K562 (cell line): ENCODE measurements around the gene RTF2. TPM values are rescaled to one million over a fixed set of nuclear protein-coding genes. Genes with fewer than 3 reads are reported as not detected.

ENCODE experiments used
- ATAC-seq: fragments of 200-7000 bp; cut with Tn5 transposase; 3 replicates; pipeline ENCODE4 v1.9.1; 2020; ENCODE audit warnings: moderate library complexity
- BruUV-seq: library from RNA; stranded (reverse); fragments of 400-500 nt; replicated peaks from 2 replicates; lab custom pipeline; 2021; lab: Mats Ljungman, UMichigan
- CTCF ChIA-PET: fragments of 300-600 bp; formaldehyde crosslinking; extraction: SDS; loops from one replicate; lab custom pipeline; 2021; ENCODE audit warnings: low intra/inter-chr PET ratio; lab: Yijun Ruan, JAX
- POLR2A ChIA-PET: fragments of 300-600, 350-650 bp; sonication (Branson Sonifier 250); formaldehyde crosslinking; extraction: SDS; loops from one replicate; lab custom pipeline; 2021; ENCODE audit warnings: antibody characterized with exemption, inconsistent platforms; lab: Yijun Ruan, JAX
- DNase-seq, 4 experiments: peaks; one replicate each; pipeline versions ENCODE4 v3.0.0 to v3.0.0-alpha.2; 2011 to 2018; ENCODE audit warnings: low spot score in 3 of 4, mixed read lengths in 3 of 4; ENCODE audit errors: extremely low read depth in 1 of 4
- FAIRE-seq: peaks from 2 replicates; lab custom pipeline; 2011; peaks lifted over from hg19 to GRCh38; lab: Jason Lieb, UNC
- H2AFZ ChIP-seq: 2 replicates; pipeline ENCODE4 v1.6.0; 2011; ENCODE audit warnings: low read depth, low read length, control low read depth, inconsistent platforms
- H3K27ac ChIP-seq: fragments of 200-600 bp; 3 replicates; pipeline ENCODE4 v1.8.0; 2011; ENCODE audit warnings: low read depth, mild to moderate bottlenecking, control low read depth, inconsistent platforms, low read length, moderate library complexity, mixed read lengths; ENCODE audit errors: extremely low read depth
- H3K27me3 ChIP-seq, 2 experiments: fragments of 300-600 bp in 1 of 2; 2 replicates in 1 of 2; 3 replicates in 1 of 2; pipeline versions ENCODE4 v1.6.0 to v1.8.0; 2011; ENCODE audit warnings: inconsistent platforms in 2 of 2, low read length in 2 of 2, mild to moderate bottlenecking in 1 of 2, mixed read lengths in 1 of 2, moderate library complexity in 1 of 2; ENCODE audit not compliant: control insufficient read depth in 2 of 2, insufficient read depth in 2 of 2
- H3K36me3 ChIP-seq: fragments of 300-600 bp; 3 replicates; pipeline ENCODE4 v1.8.0; 2011; ENCODE audit warnings: mild to moderate bottlenecking, low read length, inconsistent platforms; ENCODE audit not compliant: control insufficient read depth, insufficient read depth
- H3K4me1 ChIP-seq, 2 experiments: fragments of 200-600 bp in 1 of 2; replicated peaks in 1 of 2; 2 replicates in 1 of 2; 3 replicates in 1 of 2; pipeline versions ENCODE4 v1.5.1 to v1.8.0; 2011; ENCODE audit warnings: inconsistent platforms in 2 of 2, low read length in 2 of 2, mild to moderate bottlenecking in 1 of 2, mixed read lengths in 1 of 2, moderate library complexity in 1 of 2; ENCODE audit not compliant: control insufficient read depth in 2 of 2, insufficient read depth in 2 of 2
- H3K4me2 ChIP-seq: 2 replicates; pipeline ENCODE4 v1.6.1; 2011; ENCODE audit warnings: low read length, control low read depth, inconsistent platforms, mixed read lengths; ENCODE audit not compliant: insufficient read depth
- H3K4me3 ChIP-seq: fragments of 200-600 bp; sonication (generic), shearing (Covaris generic); 2 replicates; pipeline ENCODE4 v1.5.1; 2016; ENCODE audit warnings: control low read depth, inconsistent platforms
- H3K79me2 ChIP-seq: fragments of 200-600 bp; 3 replicates; pipeline ENCODE4 v1.8.0; 2011; ENCODE audit warnings: low read length, inconsistent platforms; ENCODE audit not compliant: control insufficient read depth, insufficient read depth
- H3K9ac ChIP-seq, 2 experiments: 2 replicates each; pipeline versions ENCODE4 v1.6.0 to v1.6.1; 2011; ENCODE audit warnings: low read depth in 2 of 2, low read length in 2 of 2, control low read depth in 1 of 2, inconsistent platforms in 1 of 2, mild to moderate bottlenecking in 1 of 2, mixed read lengths in 1 of 2; ENCODE audit not compliant: insufficient read depth in 1 of 2
- H3K9me1 ChIP-seq: one replicate; pipeline ENCODE4 v1.6.0; 2011; ENCODE audit warnings: inconsistent platforms, mild to moderate bottlenecking, low read length, moderate library complexity; ENCODE audit not compliant: control insufficient read depth, insufficient read depth
- H3K9me3 ChIP-seq: replicated peaks from 2 replicates; pipeline ENCODE4 v1.5.1; 2011; ENCODE audit warnings: low read depth, low read length, inconsistent platforms; ENCODE audit not compliant: control insufficient read depth, insufficient read depth
- H4K20me1 ChIP-seq: replicated peaks from 2 replicates; pipeline ENCODE4 v1.6.1; 2011; ENCODE audit warnings: low read length, inconsistent platforms, mixed read lengths; ENCODE audit not compliant: control insufficient read depth, insufficient read depth
- BCLAF1 ChIP-seq, 2 experiments: fragments of 450-650 bp in 1 of 2; IDR thresholded peaks; 2 replicates each; pipeline ENCODE4 v1.6.1; 2011 to 2017; ENCODE audit warnings: low read depth in 2 of 2, antibody characterized with exemption in 1 of 2, borderline replicate concordance in 1 of 2, low read length in 1 of 2, mild to moderate bottlenecking in 1 of 2, mixed read lengths in 1 of 2; ENCODE audit not compliant: control insufficient read depth in 1 of 2
- CCNT2 ChIP-seq: IDR thresholded peaks from 2 replicates; pipeline ENCODE4 v1.6.1; 2011; ENCODE audit warnings: borderline replicate concordance, low read depth, mild to moderate bottlenecking, moderate library complexity, mixed read lengths, low read length; ENCODE audit not compliant: insufficient read length; ENCODE audit errors: extremely low read depth
- HNRNPLL ChIP-seq: fragments of 200-400 bp; formaldehyde crosslinking; IDR thresholded peaks from 2 replicates; pipeline ENCODE4 v1.6.1; 2017; ENCODE audit warnings: low read length, low read depth, mild to moderate bottlenecking; ENCODE audit not compliant: poor library complexity, severe bottlenecking
- ILK ChIP-seq: fragments of 450-650 bp; IDR thresholded peaks from 2 replicates; pipeline ENCODE4 v1.6.1; 2016; ENCODE audit warnings: missing genetic modification characterization, low read depth, mild to moderate bottlenecking, missing compliant biosample characterization, moderate library complexity, borderline replicate concordance
- TAF7 ChIP-seq: fragments of 450-650 bp; IDR thresholded peaks from 2 replicates; pipeline ENCODE4 v1.6.1; 2016; ENCODE audit warnings: missing genetic modification characterization, missing compliant biosample characterization
- TCFL5 ChIP-seq: fragments of 250-450 bp; sonication (Bioruptor Pico); conservative IDR thresholded peaks from 2 replicates; pipeline ENCODE4 v1.6.1; 2021; ENCODE audit warnings: mild to moderate bottlenecking, moderate library complexity, matching md5 sums
- TFAM ChIP-seq: fragments of 250-450 bp; sonication (Bioruptor Pico); conservative IDR thresholded peaks from 2 replicates; pipeline ENCODE4 v1.5.0; 2021; ENCODE audit warnings: mild to moderate bottlenecking, moderate library complexity
- USF2 ChIP-seq: sonication (generic); formaldehyde crosslinking; IDR thresholded peaks from 2 replicates; pipeline ENCODE4 v1.5.0; 2020; ENCODE audit warnings: missing genetic modification reagents
- WHSC1 ChIP-seq: IDR thresholded peaks from one replicate; pipeline ENCODE4 v1.6.1; 2012; ENCODE audit warnings: low read length, control low read depth, inconsistent platforms
- ZBTB17 ChIP-seq: fragments of 450-650 bp; formaldehyde crosslinking; IDR thresholded peaks from 2 replicates; pipeline ENCODE4 v1.4.0; 2020; ENCODE audit warnings: mild to moderate bottlenecking
- WGBS: fragments of 100-300 bp; shearing (Covaris generic); methylation state at CpG from one replicate; pipeline ENCODE4 v1.1.6; 2016; ENCODE audit warnings: low coverage, mixed read lengths; ENCODE audit not compliant: insufficient coverage; ENCODE audit errors: missing lambda C conversion rate; 5-methylcytosine and 5-hydroxymethylcytosine counted together
- in situ Hi-C: fragments of 300-500 bp; cut with MboI; formaldehyde crosslinking; loops from 4 replicates; pipeline ENCODE4 v1.15.0; 2018; ENCODE audit warnings: inconsistent platforms, mixed read lengths
- intact Hi-C: fragments of 100-400 bp; cut with micrococcal nuclease; formaldehyde crosslinking; loops from 2 replicates; pipeline ENCODE4 v1.14.2; 2022
- polyA plus RNA-seq, 8 experiments: library from polyadenylated mRNA; depleted of rRNA in 4 of 8; stranded (reverse) in 5 of 8; unstranded in 3 of 8; fragments of >200 nt; fragmentation: Nextera tagmentation in 2 of 8; fragmentation: Illumina TruSeq in 1 of 8; extraction: Ambion mirVana in 2 of 8; extraction: Trizol in 1 of 8; gene quantifications; 2 replicates each; pipeline versions ENCODE4 v1.2.1 to v1.2.3, GENCODE V29; 2011 to 2014; ENCODE audit warnings: inconsistent platforms in 1 of 8, missing spikeins in 1 of 8
- total RNA-seq, 7 experiments: library from RNA; depleted of rRNA in 6 of 7; stranded (reverse); fragments of >200 nt in 6 of 7; fragmentation: Illumina TruSeq in 2 of 7; extraction: Trizol in 2 of 7; gene quantifications; 2 replicates each; pipeline versions ENCODE4 v1.2.1 to v1.2.3, GENCODE V29; 2011 to 2021; ENCODE audit warnings: low replicate concordance in 1 of 7
- TF ChIP-seq, protein P1 (sequence below): fragments of 450-650 bp; formaldehyde crosslinking; IDR thresholded peaks from 2 replicates; pipeline ENCODE4 v1.4.0; 2022; ENCODE audit warnings: missing genetic modification characterization

The RTF2 gene
- total and polyA plus RNA-seq, 9 of the 15 experiments (the other 6 are each of a cell fraction or from before 2014, with no cell fraction given): 67.0 to 177 (median 84.9) TPM

DNA sequence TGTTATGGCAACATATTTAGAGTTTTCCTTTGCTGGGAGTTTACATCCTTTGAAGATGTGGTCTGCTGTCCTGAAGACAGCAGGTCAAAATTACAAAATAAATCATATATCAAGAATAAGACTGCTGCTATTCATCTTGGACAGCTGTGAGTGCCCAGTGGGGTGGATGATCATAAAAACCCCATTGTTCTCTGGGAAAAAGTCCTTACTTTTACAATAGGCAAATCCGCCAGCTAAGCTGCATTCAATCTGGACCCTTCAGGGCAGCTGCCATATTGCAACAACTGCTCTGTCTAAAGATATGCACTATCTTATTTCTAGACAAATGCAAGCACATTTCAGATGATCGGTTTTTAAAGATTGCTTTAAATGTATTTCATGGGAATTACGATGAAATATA, 37.0 kb upstream of the RTF2 start:
- no peak for FAIRE-seq
- no peak for DNase-seq
- Histone ChIP-seq H3K27me3 (no peaks in the 10 kb centered on the region), H3K9ac (no peak overlapping the region), H3K4me1 (peaks cover 20 to 42% of the 10 kb centered on the region in 2 experiments), H3K4me3 (no peak overlapping the region), H3K79me2 (peaks cover 99% of the 10 kb centered on the region), H3K4me2 (no peak overlapping the region), H3K36me3 (peaks cover 87% of the 10 kb centered on the region), H2AFZ (no peak overlapping the region), H3K9me3 (no peaks in the 10 kb centered on the region), H4K20me1 (peaks cover 18% of the 10 kb centered on the region), H3K27ac (no peak overlapping the region), H3K9me1 (no peaks in the 10 kb centered on the region)
- ChIA-PET POLR2A (interaction anchor here (0.6 to 2.1 kb wide), 2 partner anchors 19 to 31 kb away, joined by 3 to 8 read pairs; partner anchors contain the start of gene CASS4), CTCF (no interaction called here)
- intact Hi-C loops: no loop called here
- ATAC-seq: no peak
- WGBS: 91% methylated on average over 3 of the region's 3 CpGs
- no peak for TF ChIP-seq USF2 (CRISPR knock-in tag)
- TF ChIP-seq ZBTB17 (CRISPR knock-in tag): no peak
- TF ChIP-seq, protein P1, sequence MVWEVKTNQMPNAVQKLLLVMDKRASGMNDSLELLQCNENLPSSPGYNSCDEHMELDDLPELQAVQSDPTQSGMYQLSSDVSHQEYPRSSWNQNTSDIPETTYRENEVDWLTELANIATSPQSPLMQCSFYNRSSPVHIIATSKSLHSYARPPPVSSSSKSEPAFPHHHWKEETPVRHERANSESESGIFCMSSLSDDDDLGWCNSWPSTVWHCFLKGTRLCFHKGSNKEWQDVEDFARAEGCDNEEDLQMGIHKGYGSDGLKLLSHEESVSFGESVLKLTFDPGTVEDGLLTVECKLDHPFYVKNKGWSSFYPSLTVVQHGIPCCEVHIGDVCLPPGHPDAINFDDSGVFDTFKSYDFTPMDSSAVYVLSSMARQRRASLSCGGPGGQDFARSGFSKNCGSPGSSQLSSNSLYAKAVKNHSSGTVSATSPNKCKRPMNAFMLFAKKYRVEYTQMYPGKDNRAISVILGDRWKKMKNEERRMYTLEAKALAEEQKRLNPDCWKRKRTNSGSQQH (CRISPR knock-in tag): no peak
- no peak for TF ChIP-seq TAF7 (tag)
- no peak for TF ChIP-seq HNRNPLL
- TF ChIP-seq ILK (tag): no peak
- no peak for TF ChIP-seq CCNT2
- TF ChIP-seq BCLAF1 (IDR thresholded peaks at IDR 0.05; ENCODE audit: borderline replicate concordance in 1 of 2, control insufficient read depth in 1 of 2, low read depth in 2 of 2, low read length in 1 of 2): no peak
- TF ChIP-seq WHSC1: no peak
- no peak for TF ChIP-seq TCFL5 (CRISPR knock-in tag)
- no peak for TF ChIP-seq TFAM (CRISPR knock-in tag)
- no TSS peak for BruUV-seq
- in situ Hi-C loops: no loop called here
